ENCODE results near the gene SUPT3H.

SUPT3H gene

GRCh38 chr6:44983467-44984365 lies 394.0 kb downstream of the SUPT3H start:
- DNase-seq = no peak

- DNase-seq = no peak
Observed at GRCh38 chr6:44980841-44981240, 396.9 kb downstream of the SUPT3H start.

- DNase-seq = peak; percentile 59
Observed at GRCh38 chr6:44976677-44977641, 400.8 kb downstream of the SUPT3H start.

GRCh38 chr6:44974511-44974910 lies 403.2 kb downstream of the SUPT3H start:
- no peak for DNase-seq

- no peak for DNase-seq
Observed at GRCh38 chr6:44972709-44973108, 405.0 kb downstream of the SUPT3H start.

- no peak for DNase-seq
Observed at GRCh38 chr6:44969446-44970185, 408.1 kb downstream of the SUPT3H start.

- DNase-seq = no peak
Observed at GRCh38 chr6:44967481-44967880, 410.3 kb downstream of the SUPT3H start.

GRCh38 chr6:44966449-44967092 lies 411.2 kb downstream of the SUPT3H start:
- DNase-seq = no peak

GRCh38 chr6:44965708-44966107 lies 412.0 kb downstream of the SUPT3H start:
- DNase-seq = no peak

GRCh38 chr6:44960898-44961297 lies 416.8 kb downstream of the SUPT3H start:
- DNase-seq = no peak

- no peak for DNase-seq
Observed at GRCh38 chr6:44959651-44960050, 418.1 kb downstream of the SUPT3H start.

- DNase-seq = no peak
Observed at GRCh38 chr6:44957156-44957555, 420.6 kb downstream of the SUPT3H start.

- no peak for DNase-seq
Observed at GRCh38 chr6:44956396-44956795, 421.3 kb downstream of the SUPT3H start.

GRCh38 chr6:44955145-44955544 lies 422.6 kb downstream of the SUPT3H start:
- DNase-seq = no peak

GRCh38 chr6:44954281-44954680 lies 423.5 kb downstream of the SUPT3H start:
- DNase-seq = no peak

GRCh38 chr6:44951253-44951747 lies 426.4 kb downstream of the SUPT3H start:
- DNase-seq = no peak

- DNase-seq = no peak
Observed at GRCh38 chr6:44949596-44950201, 428.0 kb downstream of the SUPT3H start.

- no peak for DNase-seq
Observed at GRCh38 chr6:44943541-44943940, 434.2 kb downstream of the SUPT3H start.

- DNase-seq = no peak
Observed at GRCh38 chr6:44942798-44943197, 434.9 kb downstream of the SUPT3H start.

- no peak for DNase-seq
Observed at GRCh38 chr6:44942201-44942600, 435.5 kb downstream of the SUPT3H start.

GRCh38 chr6:44940367-44940766 lies 437.4 kb downstream of the SUPT3H start:
- no peak for DNase-seq
